ENCODE results near the gene PLIN1. TPM values are rescaled to one million over a fixed set of nuclear protein-coding genes. Genes with fewer than 3 reads are reported as not detected.

PLIN1 gene
- total RNA-seq, 1 donor from 2014 or later: 0.15 TPM

DNA sequence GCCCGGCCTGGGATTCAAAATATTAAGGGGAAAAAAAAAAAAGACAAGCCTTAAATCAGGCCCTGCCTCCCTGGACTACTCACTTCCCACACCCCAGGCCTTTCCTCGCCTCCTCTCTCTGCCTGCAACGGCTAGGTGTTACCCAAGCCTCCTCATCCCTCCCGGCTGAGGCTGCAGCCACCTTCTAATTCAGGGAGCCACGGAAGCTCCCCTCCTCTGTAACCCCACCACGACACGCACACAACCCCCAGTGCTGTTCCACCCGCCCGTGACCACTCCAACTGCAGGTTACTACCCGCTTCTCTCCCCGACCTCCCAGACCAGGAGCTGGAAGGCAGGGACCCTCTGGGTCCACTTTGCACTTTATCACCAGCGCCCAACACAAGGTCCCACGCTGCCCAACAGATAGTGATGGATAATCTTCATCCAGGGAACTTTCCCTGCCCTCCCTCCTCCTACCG, 24.8 kb downstream of the PLIN1 start:
- no peak for DNase-seq (ENCODE audit: low read depth)

DNA sequence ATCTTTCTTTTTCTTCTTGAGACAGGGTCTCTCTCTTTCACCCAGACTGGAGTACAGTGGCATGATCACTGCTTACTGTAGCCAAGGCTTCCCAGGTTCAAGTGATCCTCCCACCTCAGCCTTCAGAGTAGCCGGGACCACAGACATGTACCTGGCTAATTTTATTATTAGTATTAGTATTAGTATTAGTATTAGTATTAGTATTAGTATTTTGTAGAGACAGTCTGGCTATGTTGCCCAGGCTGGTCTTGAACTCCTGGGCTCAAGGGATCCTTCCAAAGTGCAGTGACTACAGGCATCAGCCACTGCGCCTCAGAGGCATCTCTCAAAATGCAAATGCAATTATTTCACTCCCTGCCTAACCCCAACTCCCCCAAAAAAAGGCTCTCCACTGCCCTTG, 25.6 kb downstream of the PLIN1 start:
- DNase-seq (ENCODE audit: low read depth): no peak

DNA sequence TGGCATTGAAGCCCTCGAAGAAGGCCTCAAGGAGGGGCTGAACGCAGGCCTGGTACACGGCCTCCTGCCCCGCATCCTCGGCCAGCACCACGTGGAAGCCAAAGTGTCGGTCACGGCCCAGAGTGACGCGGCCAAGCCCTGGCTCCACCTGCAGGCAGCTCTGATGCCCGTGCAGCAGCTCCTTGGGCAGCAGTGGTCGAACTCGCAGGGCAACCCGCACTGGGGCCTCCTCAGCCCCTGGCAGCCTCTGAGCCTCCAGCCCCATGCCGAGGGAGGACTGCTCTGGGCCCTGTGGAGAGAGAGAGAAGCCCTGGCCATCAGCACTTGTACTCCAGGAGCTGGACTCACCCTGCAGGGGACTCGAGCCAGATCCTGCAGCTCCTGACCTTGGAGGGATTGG, 26.5 kb downstream of the PLIN1 start:
- no peak for DNase-seq (ENCODE audit: low read depth)

DNA sequence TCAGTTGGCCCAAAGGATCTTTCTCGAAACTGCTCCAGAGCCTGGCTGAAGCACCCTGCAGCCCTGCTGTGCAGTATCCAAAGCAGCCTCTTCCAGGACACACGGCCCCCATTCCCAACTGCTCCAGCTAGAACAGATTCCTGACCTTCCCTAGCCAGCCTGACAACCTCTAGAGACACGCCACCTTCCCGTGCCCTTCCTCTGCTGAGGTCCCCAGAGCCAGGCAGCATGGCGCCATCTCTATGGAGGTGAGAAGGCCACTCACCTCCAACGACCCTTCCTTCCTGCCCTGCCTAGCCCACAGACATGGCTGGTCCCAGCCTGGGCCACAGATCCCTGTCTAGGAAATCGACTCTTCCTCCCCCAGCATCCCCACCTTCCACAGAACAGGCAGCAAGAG, 27.0 kb downstream of the PLIN1 start:
- DNase-seq (ENCODE audit: low read depth): no peak

DNA sequence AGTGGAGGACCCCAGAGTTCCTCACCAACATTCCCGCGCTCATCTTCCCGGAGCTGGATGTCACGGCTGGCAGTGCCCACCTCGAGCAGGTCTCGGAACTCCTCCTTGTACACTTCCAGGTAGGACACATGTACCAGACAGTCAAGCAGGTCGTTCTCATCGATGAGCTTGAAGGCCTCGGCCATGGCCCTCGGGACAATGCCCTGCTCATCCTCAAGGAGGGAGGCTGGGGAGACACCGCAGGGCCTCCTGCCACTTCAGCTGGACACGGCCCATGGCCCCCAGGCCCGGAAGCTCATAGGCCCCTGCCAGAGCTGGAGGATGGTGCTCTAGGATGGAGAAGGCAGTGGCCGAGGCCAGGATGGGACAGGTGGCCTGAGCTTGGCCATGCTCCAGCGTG, 29.5 kb downstream of the PLIN1 start:
- DNase-seq (ENCODE audit: low read depth): no peak

DNA sequence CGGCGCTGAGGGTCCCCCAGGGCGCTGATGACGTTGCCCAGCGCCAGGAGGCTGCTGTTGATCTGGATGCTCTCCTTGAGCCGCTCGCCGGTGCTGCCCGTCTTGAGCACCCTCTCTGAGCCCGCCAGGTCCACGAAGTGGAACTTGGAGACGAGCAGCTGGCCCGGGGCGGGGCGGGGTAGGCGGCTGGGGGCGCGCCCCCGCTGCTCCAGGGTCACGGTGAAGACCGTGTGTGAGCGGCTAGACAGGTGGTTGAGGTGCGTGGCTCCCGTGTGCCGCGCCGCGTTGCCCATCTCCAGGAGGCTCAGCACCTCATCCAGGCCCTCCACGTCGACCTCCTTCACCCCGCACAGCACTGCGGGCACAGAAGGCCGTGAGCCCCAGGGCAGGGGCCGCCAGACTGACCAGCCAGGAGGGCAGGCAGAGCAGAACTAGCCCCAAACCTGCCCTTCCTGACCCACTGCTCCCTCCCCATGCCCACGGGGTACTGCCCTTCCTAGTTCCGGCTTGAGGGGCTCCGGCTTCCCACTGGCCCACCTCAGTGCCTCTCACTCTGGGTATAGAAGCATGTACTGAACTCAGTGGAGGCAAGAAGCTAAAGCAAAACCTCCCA, 30.0 kb downstream of the PLIN1 start:
- DNase-seq (ENCODE audit: low read depth): no peak

DNA sequence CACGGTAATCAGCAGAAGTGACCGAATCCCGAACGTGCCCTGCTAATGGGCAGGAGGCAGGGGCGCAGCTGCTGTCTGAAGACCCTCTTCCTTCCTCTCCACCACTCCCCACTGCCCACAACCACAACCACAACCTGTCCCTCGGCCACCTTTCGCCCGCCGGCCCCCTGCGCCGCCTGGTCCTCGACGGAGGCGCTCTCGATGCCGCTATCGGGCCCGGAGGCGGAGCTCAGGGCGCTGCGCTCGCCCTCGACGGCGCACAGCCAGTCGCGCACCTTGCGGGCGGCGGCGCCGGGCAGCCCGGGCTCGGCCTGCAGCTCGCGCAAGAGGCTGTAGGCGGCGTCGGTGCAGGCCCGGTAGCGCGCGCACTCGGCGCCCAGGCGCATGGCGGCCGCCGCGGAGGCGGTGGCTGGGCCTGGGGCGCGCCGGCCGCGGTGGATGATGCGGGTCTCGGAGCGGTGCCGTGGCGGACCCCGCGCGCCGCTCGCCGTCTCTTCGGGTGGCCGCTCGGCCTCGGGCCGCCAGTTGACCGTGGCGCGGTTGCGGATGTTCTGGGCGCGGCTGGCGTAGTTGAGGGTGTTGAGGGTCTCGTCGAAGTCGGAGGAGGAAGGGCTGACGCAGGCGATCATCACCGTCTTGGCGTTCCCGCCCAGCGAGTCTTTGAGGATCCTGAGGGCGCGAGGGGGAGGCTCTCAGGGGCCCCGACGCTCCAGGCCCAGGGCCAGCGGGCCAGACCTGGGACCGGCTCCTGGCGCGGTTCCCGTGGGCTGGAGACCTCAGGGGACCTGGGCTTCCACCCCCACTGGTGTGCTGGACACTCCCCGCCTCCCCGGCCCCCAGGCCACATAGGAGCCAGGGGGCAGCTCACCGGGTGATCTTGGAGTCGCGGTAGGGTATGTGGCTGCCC, 30.8 kb downstream of the PLIN1 start:
- no peak for DNase-seq (ENCODE audit: low read depth)

DNA sequence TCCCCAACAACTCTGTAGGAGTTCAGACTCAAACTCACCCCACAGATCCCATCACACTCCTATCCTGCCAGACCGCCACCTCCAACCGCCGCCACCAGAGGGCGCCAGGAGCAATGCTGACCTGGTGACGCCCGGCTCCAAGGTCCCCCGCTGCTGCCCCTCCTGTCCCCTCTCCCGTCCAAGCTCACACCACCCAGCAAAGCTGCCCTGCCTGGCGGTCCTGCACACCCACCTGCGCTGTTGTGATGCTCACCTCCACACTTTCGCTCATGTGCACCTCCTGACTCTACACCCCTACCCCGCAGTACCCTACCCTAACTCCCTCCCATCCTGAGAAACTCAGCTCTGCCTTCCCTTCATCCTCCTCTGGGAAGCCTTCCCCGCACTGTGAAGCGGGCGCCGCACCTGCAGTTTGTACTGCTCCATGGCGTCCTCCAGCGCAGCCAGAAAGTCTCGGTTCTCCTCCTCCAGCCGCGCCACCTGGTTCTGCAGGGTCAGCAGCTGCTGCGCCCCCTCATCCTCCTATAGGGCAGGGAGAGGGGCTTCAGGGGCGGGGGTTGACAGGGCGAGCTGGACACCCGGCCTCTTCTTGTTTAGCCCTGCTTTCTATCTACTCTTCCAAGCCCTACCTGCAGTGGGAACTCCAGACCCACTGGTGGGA, 31.8 kb downstream of the PLIN1 start:
- DNase-seq (ENCODE audit: low read depth): peak; percentile 9

DNA sequence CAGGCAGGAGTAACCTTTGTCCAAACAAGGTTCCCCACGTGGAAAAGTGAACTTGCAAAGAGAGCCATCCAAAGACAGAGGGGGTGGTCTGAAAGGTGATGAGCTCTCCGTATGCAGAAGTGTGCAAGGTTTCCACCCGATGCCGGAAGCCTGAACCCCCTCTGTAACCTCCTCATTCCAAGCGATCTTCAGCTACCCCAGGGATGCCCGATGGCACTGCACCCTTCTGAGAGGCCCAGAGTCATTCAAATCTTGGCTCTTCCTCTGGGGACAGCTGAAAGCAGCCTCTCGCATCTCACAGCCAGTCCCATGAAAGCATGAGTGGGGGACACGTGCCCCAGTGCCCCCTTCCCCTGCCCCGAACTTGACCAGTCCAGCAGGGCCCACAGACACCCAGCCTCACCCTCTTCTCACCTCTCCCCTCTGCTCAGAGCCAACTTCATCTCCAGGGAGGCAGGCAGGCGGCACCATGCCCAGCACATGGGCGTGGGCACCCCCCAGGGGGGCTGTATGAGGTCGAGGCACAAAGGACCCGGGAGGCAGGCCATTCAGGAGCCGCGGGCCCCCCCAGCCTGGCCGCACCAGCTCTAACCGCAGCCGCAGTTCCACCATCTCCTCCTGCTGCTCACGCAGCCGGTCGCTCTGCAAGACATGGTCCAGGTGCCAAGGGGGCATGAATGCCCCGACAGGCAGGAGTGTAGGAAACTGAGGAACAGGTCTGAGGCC, 32.6 kb downstream of the PLIN1 start:
- no peak for DNase-seq (ENCODE audit: low read depth)

DNA sequence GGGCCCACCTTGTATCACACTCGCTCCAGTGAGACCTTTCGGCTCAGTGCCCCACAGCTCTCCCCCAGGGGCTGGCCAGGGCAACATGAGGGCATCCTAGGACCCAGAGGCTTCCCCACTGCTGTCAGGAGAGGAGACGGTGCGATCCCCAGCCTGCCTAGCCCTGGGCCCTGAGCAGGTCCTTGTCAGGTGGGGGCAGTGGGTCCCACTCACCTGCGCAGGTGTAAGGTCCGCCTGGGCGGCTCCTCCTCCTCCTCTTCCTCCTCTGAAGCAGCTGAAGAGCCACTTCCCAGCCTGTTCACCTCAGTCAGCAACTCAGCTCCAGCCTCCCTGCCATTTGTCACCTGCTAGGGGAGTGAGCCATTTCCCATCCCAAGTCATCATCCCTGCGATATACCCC, 33.5 kb downstream of the PLIN1 start:
- no peak for DNase-seq (ENCODE audit: low read depth)

DNA sequence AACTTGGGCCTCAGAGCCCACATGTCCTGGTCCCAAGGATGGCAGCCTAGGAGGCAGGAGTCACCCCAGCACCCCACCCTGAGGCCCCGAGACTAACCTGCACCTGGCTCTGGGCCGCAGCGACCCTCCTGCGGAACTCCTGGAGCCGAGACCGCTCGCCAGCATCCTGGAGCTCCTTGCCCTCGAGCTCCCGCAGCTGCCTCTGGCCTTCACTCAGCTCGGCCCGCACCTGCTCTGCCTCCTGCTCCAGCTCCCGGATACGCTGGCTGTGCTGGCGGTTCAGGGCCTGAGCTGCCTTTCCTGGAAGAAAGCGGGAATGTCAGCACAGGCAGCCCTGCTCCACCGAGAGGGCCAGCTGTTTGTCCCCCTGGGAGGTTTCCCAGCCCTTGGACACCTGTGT, 37.1 kb downstream of the PLIN1 start:
- no peak for DNase-seq (ENCODE audit: low read depth)

DNA sequence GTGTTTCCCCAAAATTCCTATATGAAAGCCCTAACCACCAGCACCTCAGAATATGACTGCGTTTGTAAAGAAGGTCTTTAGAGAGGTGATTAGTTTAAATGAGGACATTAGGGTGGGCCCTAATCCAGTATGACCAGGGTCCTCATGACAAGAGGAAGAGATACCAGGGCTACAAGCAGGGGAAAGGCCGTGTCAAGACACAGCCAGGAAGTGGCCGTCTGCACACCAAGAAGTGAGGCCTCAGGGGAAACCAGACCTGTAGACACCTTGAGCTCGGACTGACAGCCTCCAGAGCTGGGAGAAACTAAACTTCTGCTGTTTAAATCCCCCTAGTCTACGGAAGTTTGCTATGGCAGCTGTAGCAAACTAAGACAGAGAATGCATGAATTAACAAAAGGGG, 38.1 kb downstream of the PLIN1 start:
- no peak for DNase-seq (ENCODE audit: low read depth)

DNA sequence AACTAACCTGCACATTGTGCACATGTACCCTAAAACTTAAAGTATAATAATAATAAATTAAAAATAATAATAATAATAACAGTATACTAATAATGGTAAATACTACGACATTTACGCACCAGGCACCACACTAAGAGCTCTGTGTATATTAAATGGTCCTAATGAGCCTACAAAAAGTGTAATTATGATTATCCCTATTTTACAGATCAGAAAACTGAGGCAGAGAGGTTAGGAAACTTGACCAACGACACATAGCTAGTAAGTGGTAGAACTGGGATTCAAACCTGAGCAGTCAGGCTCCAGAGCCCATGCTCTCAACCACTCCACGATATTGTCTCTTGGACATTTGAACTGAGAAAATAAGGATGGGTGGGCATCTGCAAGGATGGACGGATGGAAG, 38.9 kb downstream of the PLIN1 start:
- DNase-seq (ENCODE audit: low read depth): no peak

DNA sequence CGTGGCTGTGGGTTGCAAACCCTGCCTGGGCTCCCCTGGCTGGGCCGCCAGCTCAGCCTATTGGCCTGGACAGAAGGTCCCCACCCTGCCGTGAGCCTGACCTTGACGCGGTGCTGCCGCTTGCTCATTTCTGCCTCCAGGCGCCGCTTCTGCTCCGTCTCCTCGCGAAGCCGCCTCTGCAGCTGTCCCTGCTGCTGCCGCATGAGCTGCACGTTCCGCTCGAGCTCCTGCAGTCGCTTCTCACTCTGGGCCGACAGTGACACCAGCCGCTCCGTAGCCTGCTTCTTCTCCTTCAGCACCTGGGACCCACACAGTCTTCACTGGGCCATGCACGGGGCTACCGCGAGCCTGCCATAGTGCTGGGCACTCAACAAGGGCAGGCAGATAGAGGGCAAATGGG, 45.6 kb downstream of the PLIN1 start:
- DNase-seq (ENCODE audit: low read depth): no peak

DNA sequence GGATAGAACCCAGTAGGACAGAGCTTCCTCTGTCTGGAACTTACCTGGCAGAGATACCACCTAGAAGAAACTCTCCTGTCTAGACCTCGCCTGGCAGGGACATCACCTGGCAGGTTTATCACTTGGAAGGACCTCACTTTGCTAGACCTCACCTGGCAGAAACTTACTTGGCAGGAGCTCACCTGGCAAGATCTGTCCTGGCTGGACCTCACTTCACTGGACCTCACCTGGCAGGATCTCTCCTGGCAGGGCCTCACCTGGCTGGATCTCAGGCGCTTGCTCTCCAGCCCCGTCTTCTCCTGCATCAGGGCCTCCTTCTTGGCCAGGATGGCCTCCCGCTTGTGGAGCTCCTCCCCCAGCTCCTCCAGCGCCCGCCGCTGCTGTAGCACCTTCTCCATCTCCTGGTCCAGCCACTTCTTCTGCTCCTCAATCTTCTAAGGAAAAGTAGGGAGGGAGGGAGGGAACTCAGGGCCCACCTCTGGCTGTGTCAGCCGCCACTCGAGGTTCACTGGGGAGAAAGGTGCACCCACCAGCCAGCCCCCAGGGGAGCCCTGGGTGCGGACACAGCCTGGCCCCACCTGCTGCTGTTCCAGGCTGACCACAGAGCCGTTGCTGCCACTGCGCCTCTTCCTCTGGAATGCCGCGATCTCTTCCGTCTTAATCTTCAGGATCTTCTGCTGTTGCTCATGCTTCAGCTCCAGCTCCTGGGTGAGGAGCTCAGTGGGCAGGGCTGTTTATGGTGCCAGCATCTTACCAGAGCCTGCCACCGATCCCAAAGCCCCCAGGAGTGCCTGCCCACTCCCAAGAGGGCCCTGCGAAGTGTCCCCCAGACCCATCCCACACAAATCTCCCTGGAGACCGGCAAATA, 46.4 kb downstream of the PLIN1 start:
- no peak for DNase-seq (ENCODE audit: low read depth)

DNA sequence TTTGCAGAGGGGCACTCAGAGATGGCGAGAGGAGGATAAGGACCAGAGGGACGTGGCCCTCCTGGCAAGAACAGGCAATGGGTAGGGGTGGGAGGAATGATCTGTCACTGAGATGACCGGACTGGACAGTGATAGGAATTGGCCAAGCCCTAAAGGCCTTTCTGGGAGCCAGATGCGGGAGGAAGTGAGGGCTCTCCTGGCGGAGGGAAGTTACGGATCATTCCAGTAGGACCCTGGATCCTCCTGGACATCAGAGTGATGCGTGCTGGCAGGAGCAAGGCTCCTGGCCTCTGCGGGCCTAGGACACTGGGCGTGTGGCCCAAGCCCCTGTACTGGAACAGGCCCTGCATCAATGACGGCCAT, 47.3 kb downstream of the PLIN1 start:
- DNase-seq (ENCODE audit: low read depth): no peak

DNA sequence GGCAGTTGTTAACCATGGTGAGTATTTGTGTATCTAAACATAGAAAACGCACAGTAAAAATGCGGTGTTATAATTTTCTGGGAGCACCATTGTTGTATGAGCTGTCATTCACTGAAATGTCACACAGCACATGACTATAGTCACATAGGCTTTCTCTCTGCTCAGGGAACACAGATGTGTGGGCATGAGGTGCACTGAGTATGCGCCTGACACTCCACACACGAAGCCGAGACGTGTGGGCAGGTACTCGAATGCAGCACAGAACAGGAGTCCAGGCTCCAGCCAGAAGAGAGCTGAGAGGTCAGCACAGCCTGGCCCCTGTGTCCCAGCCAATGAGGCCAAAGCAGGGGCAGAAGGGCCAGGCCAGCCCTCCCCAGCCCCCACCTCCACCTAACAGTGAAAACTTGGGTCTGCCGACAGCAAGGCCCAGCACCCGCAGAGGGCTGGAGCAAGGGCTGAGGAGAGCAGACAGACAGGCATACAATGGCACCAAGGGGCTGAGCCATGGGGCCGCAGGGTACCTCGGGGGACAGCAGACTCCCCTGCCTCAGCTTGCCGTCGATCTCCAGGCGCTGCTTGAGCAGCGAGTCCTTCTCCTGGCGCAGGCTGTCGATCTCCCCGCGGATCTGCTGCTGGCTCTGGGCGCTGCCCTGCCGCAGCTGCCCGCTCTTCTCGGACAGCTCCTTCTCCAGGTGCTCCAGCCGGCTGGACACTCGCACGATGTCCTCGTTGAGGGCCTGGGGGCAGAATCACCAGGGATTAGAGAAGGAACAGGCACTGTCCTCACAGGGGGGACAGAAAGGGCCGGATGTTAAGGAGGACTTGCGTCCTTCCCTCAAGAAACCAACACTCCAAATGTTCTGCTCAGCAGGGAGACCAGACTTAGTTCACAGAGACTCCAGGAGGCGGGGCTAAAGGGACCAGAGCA, 47.9 kb downstream of the PLIN1 start:
- DNase-seq (ENCODE audit: low read depth): no peak

DNA sequence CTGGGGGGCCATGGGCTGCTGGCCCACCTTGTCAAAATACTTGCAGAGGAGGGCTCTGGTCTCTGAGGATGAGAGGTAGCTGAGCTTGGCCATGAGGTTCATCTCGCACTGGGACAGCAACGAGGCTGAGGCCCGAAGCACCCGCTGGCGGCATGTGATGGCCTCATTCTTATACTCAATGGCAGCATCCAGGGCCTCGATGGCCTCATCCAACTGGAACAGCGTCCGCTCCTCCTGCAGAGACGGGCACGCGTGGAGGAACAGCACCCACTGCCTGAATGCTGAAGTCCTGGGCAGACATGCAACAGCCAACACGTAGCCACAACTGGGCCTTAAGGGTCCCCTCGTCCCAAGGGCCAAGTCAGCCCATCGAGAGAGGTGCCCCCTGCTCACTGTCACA, 48.9 kb downstream of the PLIN1 start:
- no peak for DNase-seq (ENCODE audit: low read depth)

DNA sequence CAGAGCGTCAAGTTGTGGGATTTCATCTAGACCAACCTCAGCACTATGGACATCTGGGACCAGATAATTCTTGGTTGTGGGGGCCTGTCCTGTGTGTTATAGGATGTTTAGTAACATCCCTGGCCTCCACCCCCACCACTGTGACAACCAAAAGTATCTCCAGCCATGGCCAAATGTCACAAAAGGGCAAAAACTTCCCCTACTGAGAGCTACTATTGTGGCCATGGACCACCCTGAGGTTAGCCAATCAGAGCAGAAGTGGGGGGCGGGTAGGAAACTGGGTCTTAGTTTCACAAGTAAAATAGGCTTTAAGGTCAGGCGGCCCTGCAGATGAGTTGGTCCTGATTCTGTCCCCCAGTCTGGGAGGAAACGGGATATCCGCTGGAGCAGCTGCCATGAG, 49.3 kb downstream of the PLIN1 start:
- no peak for DNase-seq (ENCODE audit: low read depth)
